HG02981 (cell line): ENCODE measurements around the gene PMFBP1.
"Not testable (repeated sequence)": the region's sequence is repeated elsewhere in the genome, so short reads cannot be mapped to it uniquely, and the experiment has no call there.

Experiments
- ATAC-seq: cut with Tn5 transposase; IDR thresholded peaks from one replicate; pipeline ENCODE4 v1.9.1; 2021; ENCODE audit warnings: mild to moderate bottlenecking, moderate library complexity; ENCODE audit not compliant: unreplicated experiment

The PMFBP1 gene

DNA sequence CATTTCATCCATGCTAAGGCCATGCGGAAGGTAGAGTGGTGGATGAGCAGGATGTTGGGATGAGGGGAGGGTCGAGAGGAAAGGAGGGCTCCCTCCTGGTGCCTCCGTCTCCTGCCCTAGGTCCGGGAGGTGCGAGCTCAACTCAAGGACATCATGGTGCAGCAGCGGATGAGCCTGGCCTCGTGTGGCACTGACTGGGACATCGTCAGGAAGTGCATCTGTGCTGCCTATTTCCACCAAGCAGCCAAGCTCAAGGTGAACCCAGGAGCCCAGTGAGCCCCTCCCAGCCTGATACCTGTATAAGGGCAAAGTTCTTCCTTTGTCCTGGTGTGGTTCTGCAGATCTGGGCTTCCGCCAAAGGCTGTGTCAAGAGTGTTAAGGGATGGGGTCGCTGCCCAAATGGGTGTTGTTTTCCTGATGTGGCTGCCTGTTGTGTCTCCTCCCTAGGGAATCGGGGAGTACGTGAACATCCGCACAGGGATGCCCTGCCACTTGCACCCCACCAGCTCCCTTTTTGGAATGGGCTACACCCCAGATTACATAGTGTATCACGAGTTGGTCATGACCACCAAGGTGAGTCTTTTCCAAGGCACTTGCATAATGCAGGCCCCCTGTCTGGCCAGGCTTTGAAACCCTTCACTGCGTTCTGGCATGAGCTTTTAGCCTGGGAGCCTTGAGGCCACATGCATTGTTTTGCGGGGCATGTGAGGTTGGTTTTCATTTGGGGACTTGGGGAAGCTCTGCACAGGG is 63.4 kb downstream of the PMFBP1 start:
- ATAC-seq: no peak

DNA sequence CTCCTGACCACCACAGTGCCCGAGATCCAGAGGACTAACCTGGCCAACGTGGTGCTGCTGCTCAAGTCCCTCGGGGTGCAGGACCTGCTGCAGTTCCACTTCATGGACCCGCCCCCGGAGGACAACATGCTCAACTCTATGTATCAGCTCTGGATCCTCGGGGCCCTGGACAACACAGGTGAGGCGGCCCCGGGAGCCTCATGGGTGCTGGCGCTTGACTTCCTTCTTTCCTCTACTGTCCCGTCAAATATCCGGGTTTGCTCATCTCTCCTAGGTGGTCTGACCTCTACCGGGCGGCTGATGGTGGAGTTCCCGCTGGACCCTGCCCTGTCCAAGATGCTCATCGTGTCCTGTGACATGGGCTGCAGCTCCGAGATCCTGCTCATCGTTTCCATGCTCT is 64.6 kb downstream of the PMFBP1 start:
- no peak for ATAC-seq

GRCh38 chr16:72105978-72106377 is 66.0 kb downstream of the PMFBP1 start:
- ATAC-seq: no peak

GRCh38 chr16:72104905-72105304 is 67.0 kb downstream of the PMFBP1 start:
- no peak for ATAC-seq

- no peak for ATAC-seq
Observed at GRCh38 chr16:72101195-72101594, 70.8 kb downstream of the PMFBP1 start.

DNA sequence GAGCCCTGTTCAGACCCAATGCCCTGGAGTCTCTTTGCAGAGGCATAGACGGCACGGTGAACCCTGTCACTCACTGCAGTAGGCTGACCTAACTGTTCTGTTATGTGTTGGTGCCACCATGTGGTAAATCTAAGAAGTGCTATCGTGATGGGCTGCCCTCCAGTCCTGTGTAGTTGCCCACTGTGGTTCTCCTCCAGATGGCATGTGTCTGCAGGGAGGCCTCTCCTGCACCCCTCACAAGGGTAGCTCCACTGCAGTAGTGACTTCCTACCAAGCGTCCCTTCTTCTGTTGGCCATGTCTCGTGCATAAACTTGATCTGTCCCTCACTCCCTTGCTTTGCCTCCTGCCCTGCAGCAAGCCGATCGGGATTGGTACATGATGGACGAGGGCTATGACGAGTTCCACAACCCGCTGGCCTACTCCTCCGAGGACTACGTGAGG is 72.6 kb downstream of the PMFBP1 start:
- ATAC-seq: peak; percentile 75

DNA sequence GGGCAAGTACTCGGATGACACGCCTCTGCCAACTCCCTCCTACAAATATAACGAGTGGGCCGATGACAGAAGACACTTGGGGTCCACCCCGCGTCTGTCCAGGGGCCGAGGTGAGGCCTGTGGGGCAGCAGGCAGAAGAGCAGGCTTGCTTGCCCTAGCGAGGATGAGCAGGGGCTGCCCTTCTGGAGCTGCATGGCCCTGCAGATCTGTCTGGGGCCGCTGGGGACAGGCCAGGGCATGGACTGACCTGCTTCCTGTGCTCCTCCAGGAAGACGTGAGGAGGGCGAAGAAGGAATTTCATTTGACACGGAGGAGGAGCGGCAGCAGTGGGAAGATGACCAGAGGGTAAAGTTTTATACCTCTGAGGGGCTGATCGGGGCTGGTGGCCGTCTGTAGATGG is 73.0 kb downstream of the PMFBP1 start:
- no peak for ATAC-seq

DNA sequence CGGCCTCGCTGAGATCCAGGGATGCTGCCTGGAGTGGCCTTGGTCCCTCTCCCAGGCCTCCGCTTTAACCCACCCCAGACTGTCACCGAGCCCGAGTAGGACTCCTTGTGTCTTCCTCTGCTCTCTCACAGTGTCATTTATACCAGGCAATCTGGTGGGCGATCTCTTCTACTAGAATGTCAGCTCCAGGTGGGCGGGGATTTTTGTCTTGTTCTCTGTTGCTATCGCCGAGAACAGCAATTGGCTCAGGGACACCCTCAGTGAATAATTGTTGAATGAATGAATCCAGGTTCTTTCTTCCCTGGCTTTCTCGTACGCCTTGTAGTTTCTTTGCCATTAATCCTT is 77.7 kb downstream of the PMFBP1 start:
- ATAC-seq: no peak

DNA sequence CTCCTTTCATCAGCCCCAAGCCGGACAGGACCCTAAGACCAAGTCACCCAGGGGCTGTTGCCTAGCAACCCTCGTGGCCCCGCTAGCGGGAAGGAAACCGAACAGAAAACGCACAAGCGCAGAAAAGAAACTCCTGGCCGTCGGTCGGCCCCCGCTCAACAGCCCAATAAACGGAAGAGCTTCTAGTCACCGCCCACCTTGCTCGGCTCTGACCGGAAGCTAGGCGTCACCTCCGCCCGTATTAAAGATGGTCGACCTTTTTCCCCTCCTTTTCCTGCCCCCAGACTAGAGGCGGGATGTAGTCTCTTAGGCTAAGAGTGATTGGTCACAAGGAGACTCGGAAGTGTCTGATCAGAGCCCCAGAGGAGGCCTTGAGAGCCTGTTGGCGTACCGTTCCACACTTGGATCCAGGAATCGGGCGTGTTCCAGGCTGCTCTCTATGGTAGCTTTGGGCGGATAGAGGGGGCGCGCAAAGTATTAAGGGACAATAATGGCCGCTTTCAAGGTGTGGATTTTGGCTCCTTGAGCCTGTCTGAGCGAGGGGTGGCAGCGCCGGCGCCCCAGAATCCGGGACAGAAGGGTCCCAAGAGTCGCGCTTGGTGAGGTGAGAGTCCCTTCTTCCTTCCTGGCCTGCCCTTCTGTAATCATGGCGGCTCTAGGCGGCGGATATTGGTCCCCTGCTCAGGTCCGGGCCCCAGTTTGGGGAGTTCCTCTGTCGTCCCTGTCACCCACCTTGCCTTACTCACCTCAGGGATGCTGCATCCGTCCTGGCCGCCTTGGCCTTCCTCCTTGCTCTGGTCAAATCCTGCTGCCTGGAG is 78.3 kb downstream of the PMFBP1 start, which contains the start of the genes DHX38 and TXNL4B:
Gene DHX38 (plus strand): TSS at position 400 of the 818 bp plus-strand sequence. CDS start 2,311 bp downstream, outside the sequence.
Gene TXNL4B (minus strand): TSS at position 173 of the 818 bp plus-strand sequence. CDS start 2,871 bp downstream, outside the sequence.
- peak; percentile 97 for ATAC-seq

- ATAC-seq: no peak
Observed at GRCh38 chr16:72092832-72093447, 79.0 kb downstream of the PMFBP1 start.

GRCh38 chr16:72091217-72091616 is 80.7 kb downstream of the PMFBP1 start:
- no peak for ATAC-seq

GRCh38 chr16:72085002-72085401 is 87.0 kb downstream of the PMFBP1 start:
- no peak for ATAC-seq

- ATAC-seq: no peak
Observed at GRCh38 chr16:72084445-72084844, 87.5 kb downstream of the PMFBP1 start.

GRCh38 chr16:72083778-72084404 is 88.1 kb downstream of the PMFBP1 start:
- no peak for ATAC-seq

DNA sequence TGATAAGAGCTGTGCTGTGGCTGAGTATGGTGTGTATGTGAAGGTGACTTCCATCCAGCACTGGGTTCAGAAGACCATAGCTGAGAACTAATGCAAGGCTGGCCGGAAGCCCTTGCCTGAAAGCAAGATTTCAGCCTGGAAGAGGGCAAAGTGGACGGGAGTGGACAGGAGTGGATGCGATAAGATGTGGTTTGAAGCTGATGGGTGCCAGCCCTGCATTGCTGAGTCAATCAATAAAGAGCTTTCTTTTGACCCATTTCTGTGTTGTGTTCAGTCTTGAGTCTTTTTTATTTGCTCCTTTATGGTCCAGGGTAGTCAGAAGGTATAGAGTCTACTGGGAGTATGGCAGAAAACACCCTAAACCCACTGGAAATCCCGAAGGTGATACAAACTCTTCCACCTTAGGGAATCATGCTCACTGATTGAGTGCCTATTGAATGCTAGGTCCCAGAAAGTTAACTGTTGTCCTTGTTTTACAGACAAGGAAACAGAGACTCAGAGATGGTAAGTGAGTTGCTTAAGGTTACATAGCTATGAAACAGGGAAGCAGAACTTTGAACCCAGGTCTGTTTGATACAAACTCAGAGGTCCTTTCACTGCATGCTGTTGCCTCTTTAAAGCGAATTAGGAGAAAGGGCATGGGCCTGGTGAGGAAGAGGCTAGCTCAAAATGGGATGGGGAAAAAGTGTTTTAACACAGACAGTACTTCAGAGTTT is 94.8 kb downstream of the PMFBP1 start:
- ATAC-seq: not testable (repeated sequence)

DNA sequence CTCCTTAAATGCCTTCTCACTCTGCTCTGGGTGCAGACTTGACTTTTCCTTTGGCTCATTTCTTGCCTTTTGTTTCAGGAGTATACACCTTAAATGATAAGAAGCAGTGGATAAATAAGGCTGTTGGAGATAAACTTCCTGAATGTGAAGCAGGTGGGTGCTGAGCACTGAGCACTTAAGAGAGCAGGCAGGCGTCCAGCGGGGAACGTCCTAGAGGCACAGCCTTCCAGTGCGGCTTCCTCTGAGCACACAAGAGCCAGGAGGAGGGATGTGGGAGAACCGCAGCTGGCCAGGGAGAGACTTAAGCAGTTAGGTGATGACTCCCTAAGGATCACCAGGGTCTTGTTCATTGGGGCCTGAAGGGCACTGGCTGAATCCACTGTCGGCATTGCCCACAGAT is 96.9 kb downstream of the PMFBP1 start:
- not testable (repeated sequence) for ATAC-seq

DNA sequence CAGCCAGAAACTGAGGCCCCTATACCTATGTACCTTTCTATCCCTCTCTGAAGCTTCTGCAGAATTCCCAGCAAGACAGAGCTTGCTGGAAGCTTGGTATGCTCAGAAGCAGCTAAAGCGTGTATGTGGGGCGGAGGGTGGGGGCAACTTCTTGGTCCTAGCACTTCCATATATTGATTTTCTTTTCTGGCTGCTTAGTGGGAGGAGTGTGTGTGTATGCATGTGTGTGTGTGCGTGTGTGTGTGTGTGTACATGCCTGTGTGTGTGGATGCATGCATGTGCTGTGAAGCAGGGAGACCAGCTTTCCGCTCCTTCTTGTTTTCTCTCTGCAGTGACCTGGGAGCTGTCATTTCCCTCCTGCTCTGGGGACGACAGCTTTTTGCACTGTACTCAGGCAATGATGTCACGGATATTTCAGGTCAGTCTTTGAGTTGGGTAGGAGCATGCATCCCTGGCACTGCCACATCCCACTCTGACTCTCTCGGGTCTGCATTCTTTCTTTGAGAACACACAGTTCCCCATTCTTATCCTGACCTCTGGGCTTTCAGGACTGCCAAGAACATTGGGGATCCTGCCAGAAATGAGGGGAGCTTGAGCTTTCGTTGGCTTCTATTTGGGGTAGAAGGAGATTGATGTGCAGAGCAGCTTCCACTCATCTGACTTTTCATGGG is 98.3 kb downstream of the PMFBP1 start:
- ATAC-seq: no peak

GRCh38 chr16:72072514-72073342 is 99.2 kb downstream of the PMFBP1 start:
- no peak for ATAC-seq
